Omental fat pad (tissue), 4 donors: ENCODE measurements around the gene STAT2. TPM values are rescaled to one million over a fixed set of nuclear protein-coding genes. Genes with fewer than 3 reads are reported as not detected.
"Not testable (repeated sequence)": the region's sequence is repeated elsewhere in the genome, so short reads cannot be mapped to it uniquely, and the experiment has no call there.

Source experiments
- ATAC-seq: fragments of 150-250 bp; one replicate; pipeline ENCODE4 v1.9.1; 2016; ENCODE audit warnings: mild to moderate bottlenecking, moderate library complexity; ENCODE audit not compliant: low FRiP score
- DNase-seq: peaks from one replicate; pipeline ENCODE4 v3.0.0-alpha.2; 2019; ENCODE audit warnings: low spot score
- CTCF ChIP-seq, 3 donors: fragments of 450-650 bp; IDR thresholded peaks; one replicate each; pipeline ENCODE4 v1.5.1; 2016 to 2017; ENCODE audit warnings: antibody characterized with exemption in 3 of 3, mild to moderate bottlenecking in 3 of 3, moderate library complexity in 2 of 3
- total RNA-seq, 4 donors: library from RNA; depleted of rRNA; stranded (reverse); fragments of >200 nt; gene quantifications; one replicate each; pipeline ENCODE4 v1.1.0, GENCODE V29; 2016

Gene STAT2
- total RNA-seq, 4 donors from 2014 or later, result 137 to 256 (median 177) TPM

- TF ChIP-seq CTCF (IDR thresholded peaks at IDR 0.05), result no peak
- DNase-seq, result no peak
- no peak for ATAC-seq
Measured at GRCh38 chr12:56324206-56324605, 35.7 kb downstream of the STAT2 start.

- ATAC-seq, DNase-seq: not testable (repeated sequence)
Measured at GRCh38 chr12:56321610-56322009, 38.3 kb downstream of the STAT2 start.

GRCh38 chr12:56321027-56321426 lies 38.9 kb downstream of the STAT2 start:
- DNase-seq (no peak), ATAC-seq (no peak)
- no peak for TF ChIP-seq CTCF (IDR thresholded peaks at IDR 0.05)

GRCh38 chr12:56317675-56318074 lies 42.2 kb downstream of the STAT2 start:
- ATAC-seq (no peak), DNase-seq (no peak)
- TF ChIP-seq CTCF (IDR thresholded peaks at IDR 0.05), result no peak

- DNase-seq, result peak; percentile 94
- no peak for TF ChIP-seq CTCF (IDR thresholded peaks at IDR 0.05)
- ATAC-seq, result peak; percentile 98
Measured at GRCh38 chr12:56315622-56316473, 44.1 kb downstream of the STAT2 start, which contains the start of gene CNPY2. TSS of gene CNPY2 (minus strand) at chr12:56315988. CDS start at chr12:56315217, 771 bp downstream.

GRCh38 chr12:56315249-56315621 lies 44.7 kb downstream of the STAT2 start:
- no peak for DNase-seq
- no peak for TF ChIP-seq CTCF (IDR thresholded peaks at IDR 0.05)
- peak; percentile 11 for ATAC-seq

- TF ChIP-seq CTCF (IDR thresholded peaks at IDR 0.05), result no peak
- no peak for DNase-seq
- no peak for ATAC-seq
Measured at GRCh38 chr12:56311003-56311402, 48.9 kb downstream of the STAT2 start.
